Activated CD4-positive, alpha-beta T cell treated with anti-CD3 and anti-CD28 coated beads for 36 hours (primary cell): ENCODE results near the gene LOXHD1. TPM values are rescaled to one million over a fixed set of nuclear protein-coding genes. Genes with fewer than 3 reads are reported as not detected.

Experiments
- ATAC-seq: fragments of 200-7000 bp; cut with Tn5 transposase; one replicate; pipeline ENCODE4 v1.10.0; 2021; ENCODE audit warnings: mild to moderate bottlenecking, moderate library complexity
- CTCF ChIA-PET: fragments of 350-600 bp; sonication (Branson Sonifier 250); formaldehyde crosslinking; loops from one replicate; lab custom pipeline; 2021; ENCODE audit warnings: antibody characterized with exemption; lab: Charles Lee
- POLR2A ChIA-PET: fragments of 350-600 bp; sonication (Branson Sonifier 250); formaldehyde crosslinking; loops from one replicate; lab custom pipeline; 2021; ENCODE audit warnings: antibody characterized with exemption, inconsistent platforms; lab: Charles Lee
- DNase-seq: peaks from one replicate; pipeline ENCODE4 v3.0.0-alpha.2; 2020
- H3K27ac Mint-ChIP-seq: one replicate; pipeline ENCODE4 v1.8.0; 2021; ENCODE audit warnings: mixed read lengths
- H3K27me3 Mint-ChIP-seq: one replicate; pipeline ENCODE4 v1.8.0; 2021; ENCODE audit warnings: mixed read lengths
- H3K36me3 Mint-ChIP-seq: one replicate; pipeline ENCODE4 v1.8.0; 2021; ENCODE audit warnings: low read depth, mixed read lengths
- H3K4me1 Mint-ChIP-seq: one replicate; pipeline ENCODE4 v1.8.0; 2021; ENCODE audit warnings: mixed read lengths
- H3K4me3 Mint-ChIP-seq: one replicate; pipeline ENCODE4 v1.8.0; 2021; ENCODE audit warnings: mild to moderate bottlenecking, moderate library complexity, mixed read lengths
- H3K9me3 Mint-ChIP-seq: one replicate; pipeline ENCODE4 v1.8.0; 2021; ENCODE audit warnings: low read depth, mixed read lengths
- intact Hi-C, 2 experiments: fragments of 100-400 bp; cut with DNase I in 1 of 2; cut with micrococcal nuclease in 1 of 2; formaldehyde crosslinking; loops; one replicate each; pipeline versions ENCODE4 v1.14.2 to v1.15.1; 2022 to 2024; cut with DNase I, micrococcal nuclease
- total RNA-seq, 2 experiments: library from RNA; stranded (reverse); gene quantifications; one replicate each; pipeline ENCODE4 v1.2.3, GENCODE V29; 2021

The LOXHD1 gene
- total RNA-seq, 2 experiments from 2014 or later = 0.05 to 0.07 TPM

DNA sequence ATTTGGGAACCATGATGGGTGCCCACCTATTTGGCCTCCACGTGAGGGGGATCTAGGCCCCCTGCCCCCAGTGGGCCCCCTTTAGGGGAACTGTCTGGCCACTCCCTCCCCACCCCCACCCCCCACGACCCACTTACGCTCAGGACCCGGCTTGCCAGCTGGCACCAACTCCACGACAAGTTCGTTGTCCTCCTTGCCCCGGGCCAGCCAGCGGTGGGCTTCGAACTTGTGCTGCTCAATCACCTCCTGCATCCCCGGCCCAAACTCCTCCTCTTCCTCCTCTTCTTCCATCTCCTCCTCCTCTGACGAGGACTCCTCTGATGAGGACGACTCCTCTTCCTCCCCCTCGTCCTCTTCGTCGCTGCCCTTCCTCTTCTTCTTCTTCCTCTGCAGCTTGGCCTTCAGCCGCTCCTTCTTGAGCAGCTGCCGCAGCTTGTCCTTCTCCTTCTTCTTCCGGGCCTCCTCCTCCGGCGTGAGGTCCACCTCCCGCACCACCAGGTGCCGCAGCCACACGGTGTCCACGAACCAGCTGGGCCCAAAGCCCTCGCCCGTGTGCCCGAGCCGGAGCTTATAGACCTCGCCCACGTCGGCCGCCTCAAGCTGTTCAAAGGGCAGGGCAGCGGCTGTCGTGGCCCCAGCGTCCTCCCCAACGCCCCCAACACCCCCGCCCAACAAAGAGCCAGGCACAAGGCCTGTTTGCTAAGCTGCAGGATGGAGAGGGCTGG lies 96.9 kb downstream of the LOXHD1 start:
- Mint-ChIP-seq H3K27me3 (no peaks in the 10 kb centered on the region), H3K9me3 (no peaks in the 10 kb centered on the region), H3K4me1 (no peaks in the 10 kb centered on the region), H3K27ac (no peak overlapping the region), H3K36me3 (no peaks in the 10 kb centered on the region), H3K4me3 (no peak overlapping the region)
- ChIA-PET POLR2A (no interaction called here), CTCF (interaction anchor here (1.1 kb wide), 1 partner anchor 11 kb away, joined by 3 read pairs; no protein-coding TSS in a partner anchor)
- ATAC-seq (no peak), DNase-seq (no peak)
- intact Hi-C loops = loop anchor here in 1 of 2 experiments (5.0 kb wide), 1 partner anchor 97 kb away; the partner anchor contains the start of gene LOXHD1

DNA sequence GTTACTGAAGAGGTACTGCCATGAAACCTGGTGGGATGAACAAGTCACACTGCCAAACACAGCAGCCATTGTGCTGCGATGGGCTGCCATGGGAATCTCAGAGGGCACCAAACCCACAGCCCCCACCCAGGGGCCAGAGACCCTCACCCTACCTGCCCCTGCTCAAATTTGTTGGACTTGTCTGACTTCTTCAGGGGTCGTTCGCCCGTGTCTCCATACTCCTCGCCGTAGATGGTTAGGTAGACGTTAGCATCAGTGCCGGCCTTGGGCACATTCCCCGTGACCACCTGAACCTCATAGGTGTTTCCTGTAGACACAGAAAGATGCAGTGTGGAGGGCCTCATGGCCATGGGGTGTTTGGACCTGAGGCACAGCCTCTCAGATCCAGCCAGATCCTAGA lies 97.7 kb downstream of the LOXHD1 start:
- DNase-seq = no peak
- CTCF ChIA-PET = no interaction called here
- ATAC-seq = no peak

GRCh38 chr18:46556590-46557206 lies 100.3 kb downstream of the LOXHD1 start:
- DNase-seq = no peak
- no peak for ATAC-seq
- POLR2A ChIA-PET = no interaction called here
- Mint-ChIP-seq H3K9me3 (no peaks in the 10 kb centered on the region), H3K27ac (no peak overlapping the region), H3K4me3 (no peak overlapping the region), H3K4me1 (no peaks in the 10 kb centered on the region), H3K36me3 (no peaks in the 10 kb centered on the region), H3K27me3 (no peaks in the 10 kb centered on the region)
- CTCF ChIA-PET = interaction anchor here (1.1 kb wide), 1 partner anchor 105 kb away, joined by 3 read pairs; no protein-coding TSS in a partner anchor
- intact Hi-C loops = loop anchor here in 1 of 2 experiments (5.0 kb wide), 1 partner anchor 101 kb away; the partner anchor contains the start of gene LOXHD1

More for the DNA sequence above, 97.7 kb downstream of the LOXHD1 start:
- H3K27ac Mint-ChIP-seq = no peak overlapping the region
- H3K4me3 Mint-ChIP-seq = no peak overlapping the region
- H3K4me1 Mint-ChIP-seq = no peaks in the 10 kb centered on the region
- no peaks in the 10 kb centered on the region for H3K27me3 Mint-ChIP-seq
- no peaks in the 10 kb centered on the region for H3K36me3 Mint-ChIP-seq
- POLR2A ChIA-PET = no interaction called here
- intact Hi-C loops = loop anchor here in 1 of 2 experiments (5.0 kb wide), 1 partner anchor 98 kb away; the partner anchor contains the start of gene LOXHD1
- H3K9me3 Mint-ChIP-seq = no peaks in the 10 kb centered on the region

DNA sequence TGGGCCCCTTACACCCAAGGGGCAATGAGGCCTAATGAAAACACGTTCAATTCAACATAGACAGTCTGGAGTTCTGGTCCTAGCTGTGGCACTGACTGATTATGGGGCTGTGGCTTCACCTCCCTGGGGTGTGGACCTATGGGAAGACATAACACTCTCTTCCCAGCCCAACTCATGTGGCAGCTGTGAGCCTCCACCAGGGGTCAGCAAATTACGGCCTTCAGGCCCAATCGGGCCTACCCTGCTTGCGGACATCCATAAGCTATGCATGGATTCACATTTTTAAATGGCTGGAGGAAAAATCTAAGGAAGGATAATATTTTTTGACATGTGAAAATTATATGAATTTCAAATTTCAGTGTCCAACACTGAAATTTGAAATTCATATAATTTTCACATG lies 101.3 kb downstream of the LOXHD1 start:
- H3K27me3 Mint-ChIP-seq = no peaks in the 10 kb centered on the region
- DNase-seq (peak; percentile 30), ATAC-seq (peak; percentile 49)
- no peak overlapping the region for H3K27ac Mint-ChIP-seq
- no peaks in the 10 kb centered on the region for H3K9me3 Mint-ChIP-seq
- POLR2A ChIA-PET = no interaction called here
- no peaks in the 10 kb centered on the region for H3K36me3 Mint-ChIP-seq
- CTCF ChIA-PET = interaction anchor here (1.1 to 2.5 kb wide), 2 partner anchors 103 to 106 kb away, joined by 3 to 15 read pairs; no protein-coding TSS in a partner anchor
- intact Hi-C loops = loop anchor here (1.0 to 5.0 kb wide), 2 partner anchors 102 to 103 kb away; partner anchors contain the start of gene LOXHD1 (in 1 of the 2)
- no peak overlapping the region for H3K4me3 Mint-ChIP-seq
- H3K4me1 Mint-ChIP-seq = no peaks in the 10 kb centered on the region

DNA sequence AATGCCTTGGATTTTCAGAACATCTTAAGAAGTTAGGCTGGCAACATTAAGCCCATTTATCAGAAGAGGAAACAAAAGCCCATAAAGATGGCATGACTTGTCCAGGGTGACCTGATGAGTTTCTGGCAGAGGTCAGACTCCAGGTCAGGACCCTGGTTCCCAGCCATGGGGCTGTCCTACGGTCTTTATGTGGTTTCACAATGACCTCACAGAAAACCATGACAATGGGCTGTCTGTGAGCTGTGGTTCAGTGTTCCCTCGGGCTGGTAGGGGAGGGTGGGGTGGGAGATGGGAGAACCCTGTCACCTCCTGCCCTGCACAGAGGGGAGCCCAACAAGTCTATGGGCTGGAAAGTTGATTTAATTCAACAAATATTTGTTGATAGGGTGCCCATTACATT lies 101.8 kb downstream of the LOXHD1 start:
- Mint-ChIP-seq H3K4me1 (no peaks in the 10 kb centered on the region), H3K4me3 (no peak overlapping the region), H3K27ac (no peak overlapping the region), H3K9me3 (no peaks in the 10 kb centered on the region), H3K36me3 (no peaks in the 10 kb centered on the region), H3K27me3 (no peaks in the 10 kb centered on the region)
- ATAC-seq = no peak
- DNase-seq = no peak
- CTCF ChIA-PET = interaction anchor here (2.5 kb wide), 1 partner anchor 103 kb away, joined by 15 read pairs; no protein-coding TSS in a partner anchor
- POLR2A ChIA-PET = no interaction called here
- intact Hi-C loops = loop anchor here (1.0 to 5.0 kb wide), 2 partner anchors 102 to 103 kb away; partner anchors contain the start of gene LOXHD1 (in 1 of the 2)

GRCh38 chr18:46554406-46555080 lies 102.5 kb downstream of the LOXHD1 start:
- ATAC-seq (no peak), DNase-seq (no peak)
- POLR2A ChIA-PET = no interaction called here
- Mint-ChIP-seq H3K36me3 (no peaks in the 10 kb centered on the region), H3K4me1 (no peaks in the 10 kb centered on the region), H3K4me3 (no peak overlapping the region), H3K27me3 (no peaks in the 10 kb centered on the region), H3K9me3 (no peaks in the 10 kb centered on the region), H3K27ac (no peak overlapping the region)
- CTCF ChIA-PET = interaction anchor here (2.5 kb wide), 1 partner anchor 104 kb away, joined by 15 read pairs; no protein-coding TSS in a partner anchor
- intact Hi-C loops = loop anchor here (1.0 to 5.0 kb wide), 2 partner anchors 103 to 104 kb away; partner anchors contain the start of gene LOXHD1 (in 1 of the 2)

- POLR2A ChIA-PET = no interaction called here
- CTCF ChIA-PET = no interaction called here
- Mint-ChIP-seq H3K27me3 (peaks cover 2% of the 10 kb centered on the region), H3K9me3 (no peaks in the 10 kb centered on the region), H3K36me3 (no peaks in the 10 kb centered on the region), H3K27ac (no peak overlapping the region), H3K4me1 (no peaks in the 10 kb centered on the region), H3K4me3 (no peak overlapping the region)
- ATAC-seq (no peak), DNase-seq (no peak)
- intact Hi-C loops = no loop called here
These were observed 106.4 kb downstream of the LOXHD1 start for GRCh38 chr18:46550609-46551008.

GRCh38 chr18:46547520-46547919 lies 109.5 kb downstream of the LOXHD1 start:
- CTCF ChIA-PET = no interaction called here
- Mint-ChIP-seq H3K4me3 (no peak overlapping the region), H3K9me3 (no peaks in the 10 kb centered on the region), H3K27ac (no peak overlapping the region), H3K27me3 (peaks cover 2% of the 10 kb centered on the region), H3K36me3 (no peaks in the 10 kb centered on the region), H3K4me1 (no peaks in the 10 kb centered on the region)
- intact Hi-C loops = no loop called here
- ATAC-seq (no peak), DNase-seq (no peak)
- POLR2A ChIA-PET = no interaction called here

- Mint-ChIP-seq H3K27me3 (peaks cover 2% of the 10 kb centered on the region), H3K4me3 (no peak overlapping the region), H3K4me1 (no peaks in the 10 kb centered on the region), H3K27ac (no peak overlapping the region), H3K36me3 (no peaks in the 10 kb centered on the region), H3K9me3 (no peaks in the 10 kb centered on the region)
- intact Hi-C loops = no loop called here
- POLR2A ChIA-PET = no interaction called here
- CTCF ChIA-PET = no interaction called here
- ATAC-seq (no peak), DNase-seq (no peak)
These were observed 110.8 kb downstream of the LOXHD1 start for GRCh38 chr18:46546111-46546640.

- no peaks in the 10 kb centered on the region for H3K36me3 Mint-ChIP-seq
- no peak overlapping the region for H3K27ac Mint-ChIP-seq
- POLR2A ChIA-PET = no interaction called here
- ATAC-seq = no peak
- H3K4me1 Mint-ChIP-seq = no peaks in the 10 kb centered on the region
- CTCF ChIA-PET = no interaction called here
- no peak for DNase-seq
- intact Hi-C loops = no loop called here
- no peak overlapping the region for H3K4me3 Mint-ChIP-seq
- peaks cover 2% of the 10 kb centered on the region for H3K27me3 Mint-ChIP-seq
- H3K9me3 Mint-ChIP-seq = no peaks in the 10 kb centered on the region
These were observed 114.5 kb downstream of the LOXHD1 start for GRCh38 chr18:46542545-46542944.

- ATAC-seq = no peak
- CTCF ChIA-PET = no interaction called here
- DNase-seq = no peak
- Mint-ChIP-seq H3K27ac (no peak overlapping the region), H3K4me1 (no peaks in the 10 kb centered on the region), H3K27me3 (peaks cover 6% of the 10 kb centered on the region), H3K9me3 (no peaks in the 10 kb centered on the region), H3K4me3 (no peak overlapping the region), H3K36me3 (no peaks in the 10 kb centered on the region)
- intact Hi-C loops = no loop called here
- POLR2A ChIA-PET = no interaction called here
These were observed 115.3 kb downstream of the LOXHD1 start for GRCh38 chr18:46541626-46542189.
